ENCODE results near the gene FLVCR2. TPM values are rescaled to one million over a fixed set of nuclear protein-coding genes. Genes with fewer than 3 reads are reported as not detected.

Gene FLVCR2
- total and polyA plus RNA-seq, 2 donors from 2014 or later: 7.1 to 17.0 TPM

- intact Hi-C loops (cut with DNase I): loop anchor here (5.0 kb wide), 1 partner anchor 73 kb away; the partner anchor contains the start of gene FLVCR2
- H3K27me3 ChIP-seq (ENCODE audit: control insufficient read depth, insufficient read depth, low read length): no peaks in the 10 kb centered on the region
- H3K36me3 ChIP-seq (ENCODE audit: control insufficient read depth in 2 of 3, insufficient read depth in 3 of 3, low read length in 3 of 3): peaks cover 2 to 12% (median 11%) of the 10 kb centered on the region in 3 donors
- H3K9ac ChIP-seq (ENCODE audit: low read length in 3 of 3): no peak overlapping the region
- peaks cover 0 to 11% (median 4%) of the 10 kb centered on the region in 3 donors for H3K4me1 ChIP-seq (ENCODE audit: control insufficient read depth in 2 of 3, insufficient read depth in 2 of 3, low read depth in 1 of 3, low read length in 3 of 3)
- no peak for FAIRE-seq
- H3K4me3 ChIP-seq (ENCODE audit: low read length in 3 of 3): no peak overlapping the region
- no peak for TF ChIP-seq CTCF (IDR thresholded peaks at IDR 0.05; ENCODE audit: borderline replicate concordance, extremely low read depth, insufficient read depth)
- H3K9me3 ChIP-seq (ENCODE audit: control insufficient read depth in 2 of 3, insufficient read depth in 1 of 3, low read length in 3 of 3): no peaks in the 10 kb centered on the region
- H3K27ac ChIP-seq (ENCODE audit: low read depth in 2 of 2, low read length in 2 of 2): peak overlapping the region in 1 of 2 donors; percentile 52
- no peak for DNase-seq
These were observed 72.0 kb downstream of the FLVCR2 start for GRCh38 chr14:75650253-75651058.

DNA sequence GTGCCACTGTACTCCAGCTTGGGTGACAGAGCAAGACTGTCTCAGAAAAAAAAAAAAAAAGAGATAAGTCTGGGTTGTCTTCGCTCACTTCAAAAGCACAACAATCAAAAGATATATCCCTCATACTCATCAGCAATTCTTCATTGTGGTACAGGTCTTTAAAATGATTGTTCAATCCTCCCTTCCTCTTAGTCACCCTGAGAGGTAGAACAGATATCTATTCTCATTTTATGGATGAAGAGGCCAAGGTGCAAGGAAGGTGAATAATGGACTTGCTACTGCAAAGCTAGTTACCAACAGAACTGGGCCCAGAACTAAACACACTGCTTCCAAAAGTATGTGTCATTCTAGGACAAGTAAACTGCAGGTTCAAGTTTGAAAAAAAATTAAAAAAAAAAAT lies 75.1 kb downstream of the FLVCR2 start:
- peaks cover 2 to 17% (median 10%) of the 10 kb centered on the region in 3 donors for H3K36me3 ChIP-seq (ENCODE audit: control insufficient read depth in 2 of 3, insufficient read depth in 3 of 3, low read length in 3 of 3)
- FAIRE-seq: no peak

GRCh38 chr14:75654127-75654732 lies 75.8 kb downstream of the FLVCR2 start:
- Histone ChIP-seq H3K27me3 (ENCODE audit: control insufficient read depth, insufficient read depth, low read length) (no peaks in the 10 kb centered on the region), H3K27ac (ENCODE audit: low read depth in 2 of 2, low read length in 2 of 2) (peak overlapping the region in 1 of 2 donors; percentile 32), H3K4me3 (ENCODE audit: low read length in 3 of 3) (no peak overlapping the region), H3K9ac (ENCODE audit: low read length in 3 of 3) (no peak overlapping the region), H3K9me3 (ENCODE audit: control insufficient read depth in 2 of 3, insufficient read depth in 1 of 3, low read length in 3 of 3) (no peaks in the 10 kb centered on the region), H3K36me3 (ENCODE audit: control insufficient read depth in 2 of 3, insufficient read depth in 3 of 3, low read length in 3 of 3) (peaks cover 2 to 17% (median 10%) of the 10 kb centered on the region in 3 donors), H3K4me1 (ENCODE audit: control insufficient read depth in 2 of 3, insufficient read depth in 2 of 3, low read depth in 1 of 3, low read length in 3 of 3) (peaks cover 0 to 2% (median 0%) of the 10 kb centered on the region in 3 donors)
- DNase-seq (peak; percentile 84 to 86 (median 84)), FAIRE-seq (peak; percentile 23)
- TF ChIP-seq CTCF (IDR thresholded peaks at IDR 0.05; ENCODE audit: borderline replicate concordance, extremely low read depth, insufficient read depth): peak; percentile 98
- intact Hi-C loops (cut with DNase I): loop anchor here (5.0 kb wide), 1 partner anchor 77 kb away; the partner anchor contains the start of gene FLVCR2

More for the DNA sequence above, 75.1 kb downstream of the FLVCR2 start:
- intact Hi-C loops (cut with DNase I): loop anchor here (5.0 kb wide), 1 partner anchor 76 kb away; the partner anchor contains the start of gene FLVCR2
- Histone ChIP-seq H3K4me3 (ENCODE audit: low read length in 3 of 3) (no peak overlapping the region), H3K27ac (ENCODE audit: low read depth in 2 of 2, low read length in 2 of 2) (no peak overlapping the region), H3K9ac (ENCODE audit: low read length in 3 of 3) (no peak overlapping the region), H3K9me3 (ENCODE audit: control insufficient read depth in 2 of 3, insufficient read depth in 1 of 3, low read length in 3 of 3) (no peaks in the 10 kb centered on the region), H3K27me3 (ENCODE audit: control insufficient read depth, insufficient read depth, low read length) (no peaks in the 10 kb centered on the region), H3K4me1 (ENCODE audit: control insufficient read depth in 2 of 3, insufficient read depth in 2 of 3, low read depth in 1 of 3, low read length in 3 of 3) (peaks cover 0 to 2% (median 2%) of the 10 kb centered on the region in 3 donors)
- no peak for DNase-seq
- TF ChIP-seq CTCF (IDR thresholded peaks at IDR 0.05; ENCODE audit: borderline replicate concordance, extremely low read depth, insufficient read depth): no peak
